Measurements from ENCODE around the gene CD1C.
"Not testable (repeated sequence)": the region's sequence is repeated elsewhere in the genome, so short reads cannot be mapped to it uniquely, and the experiment has no call there.

Gene CD1C

GRCh38 chr1:158334526-158335212 is 44.9 kb downstream of the CD1C start:
- no peaks in the 10 kb centered on the region for H3K4me1 ChIP-seq (ENCODE audit: insufficient read depth, low read length)

GRCh38 chr1:158335213-158335532 is 45.5 kb downstream of the CD1C start:
- no peaks in the 10 kb centered on the region for H3K4me1 ChIP-seq (ENCODE audit: insufficient read depth, low read length)

More at GRCh38 chr1:158334526-158335212, 44.9 kb downstream of the CD1C start:
- Histone ChIP-seq H3K36me3 (ENCODE audit: insufficient read depth, low read length) (no peaks in the 10 kb centered on the region), H3K9ac (ENCODE audit: low read depth, low read length) (no peak overlapping the region), H3K9me3 (ENCODE audit: control insufficient read depth, insufficient read depth, low read length) (no peaks in the 10 kb centered on the region)

GRCh38 chr1:158336413-158336812 is 46.7 kb downstream of the CD1C start:
- not testable (repeated sequence) for H3K4me1 ChIP-seq (ENCODE audit: insufficient read depth, low read length); H3K9me3 ChIP-seq (ENCODE audit: control insufficient read depth, insufficient read depth, low read length); H3K9ac ChIP-seq (ENCODE audit: low read depth, low read length); H3K36me3 ChIP-seq (ENCODE audit: insufficient read depth, low read length)

More at GRCh38 chr1:158335213-158335532, 45.5 kb downstream of the CD1C start:
- no peaks in the 10 kb centered on the region for H3K9me3 ChIP-seq (ENCODE audit: control insufficient read depth, insufficient read depth, low read length)
- no peak overlapping the region for H3K9ac ChIP-seq (ENCODE audit: low read depth, low read length)
- no peaks in the 10 kb centered on the region for H3K36me3 ChIP-seq (ENCODE audit: insufficient read depth, low read length)
